A673 (cell line): ENCODE results near the gene LINC00632. TPM values are rescaled to one million over a fixed set of nuclear protein-coding genes. Genes with fewer than 3 reads are reported as not detected.
"Not testable (repeated sequence)": the region's sequence is repeated elsewhere in the genome, so short reads cannot be mapped to it uniquely, and the experiment has no call there.

Source experiments
- BruUV-seq: library from RNA; stranded (reverse); fragments of 400-500 nt; replicated peaks from 2 replicates; lab custom pipeline; 2021; lab: Mats Ljungman, UMichigan
- CTCF ChIA-PET: fragments of 300-600 bp; sonication (Branson Sonifier 250); formaldehyde crosslinking; loops from one replicate; lab custom pipeline; 2022; ENCODE audit warnings: antibody characterized with exemption; lab: Charles Lee
- POLR2A ChIA-PET: fragments of 300-600 bp; sonication (Branson Sonifier 250); formaldehyde crosslinking; loops from one replicate; lab custom pipeline; 2022; ENCODE audit warnings: antibody characterized with exemption; ENCODE audit not compliant: low non-redundant PET; lab: Charles Lee
- DNase-seq: peaks from one replicate; pipeline ENCODE4 v3.0.0-alpha.2; 2015; ENCODE audit warnings: low spot score
- H3K27ac ChIP-seq: fragments of 200-600 bp; sonication (generic); 2 replicates; pipeline ENCODE4 v1.5.1; 2016; ENCODE audit warnings: mixed run types, low read depth, mild to moderate bottlenecking, mixed read lengths, antibody characterized with exemption, low read length; ENCODE audit not compliant: poor library complexity, severe bottlenecking
- H3K27me3 ChIP-seq: fragments of 200-600 bp; sonication (generic); replicated peaks from 2 replicates; pipeline ENCODE4 v1.6.1; 2017; ENCODE audit warnings: mixed run types, low read depth, mild to moderate bottlenecking, mixed read lengths, antibody characterized with exemption, low read length; ENCODE audit not compliant: insufficient read depth, poor library complexity
- H3K36me3 ChIP-seq: fragments of 200-600 bp; sonication (generic); 2 replicates; pipeline ENCODE4 v1.6.1; 2016; ENCODE audit warnings: mixed run types, mild to moderate bottlenecking, mixed read lengths, antibody characterized with exemption, low read length; ENCODE audit not compliant: insufficient read depth, poor library complexity, severe bottlenecking
- H3K4me1 ChIP-seq: fragments of 200-600 bp; sonication (generic); 2 replicates; pipeline ENCODE4 v1.6.1; 2017; ENCODE audit warnings: mixed run types, mild to moderate bottlenecking, mixed read lengths, antibody characterized with exemption, low read length; ENCODE audit not compliant: insufficient read depth, poor library complexity, severe bottlenecking
- H3K4me3 ChIP-seq: fragments of 200-600 bp; sonication (generic); 2 replicates; pipeline ENCODE4 v1.5.1; 2016; ENCODE audit warnings: low read depth, mixed run types, mild to moderate bottlenecking, mixed read lengths, low read length; ENCODE audit not compliant: poor library complexity, severe bottlenecking
- H3K9me3 ChIP-seq: fragments of 200-600 bp; sonication (generic); 2 replicates; pipeline ENCODE4 v1.6.1; 2016; ENCODE audit warnings: mixed run types, low read depth, mild to moderate bottlenecking, mixed read lengths, antibody characterized with exemption, low read length; ENCODE audit not compliant: poor library complexity, severe bottlenecking
- CTCF ChIP-seq: fragments of 300-800, 200-600 bp; sonication (generic); conservative IDR thresholded peaks from 2 replicates; pipeline ENCODE4 v1.5.1; 2017; ENCODE audit warnings: low read depth, mild to moderate bottlenecking, antibody characterized with exemption, low read length, moderate library complexity, mixed read lengths
- EZH2 ChIP-seq: fragments of 200-600 bp; sonication (generic); IDR thresholded peaks from 2 replicates; pipeline ENCODE4 v1.6.1; 2017; ENCODE audit warnings: borderline replicate concordance, low read depth, mild to moderate bottlenecking, mixed read lengths, antibody characterized with exemption, low read length; ENCODE audit not compliant: poor library complexity, severe bottlenecking
- intact Hi-C: fragments of 100-400 bp; cut with micrococcal nuclease; formaldehyde crosslinking; loops from one replicate; pipeline ENCODE4 v1.10.0; 2022; ENCODE audit not compliant: unreplicated experiment
- total RNA-seq: library from RNA; stranded (reverse); gene quantifications from 2 replicates; pipeline ENCODE4 v1.2.3, GENCODE V29; 2021

The LINC00632 gene
- total RNA-seq, 1 experiment from 2014 or later: 7.5 TPM

DNA sequence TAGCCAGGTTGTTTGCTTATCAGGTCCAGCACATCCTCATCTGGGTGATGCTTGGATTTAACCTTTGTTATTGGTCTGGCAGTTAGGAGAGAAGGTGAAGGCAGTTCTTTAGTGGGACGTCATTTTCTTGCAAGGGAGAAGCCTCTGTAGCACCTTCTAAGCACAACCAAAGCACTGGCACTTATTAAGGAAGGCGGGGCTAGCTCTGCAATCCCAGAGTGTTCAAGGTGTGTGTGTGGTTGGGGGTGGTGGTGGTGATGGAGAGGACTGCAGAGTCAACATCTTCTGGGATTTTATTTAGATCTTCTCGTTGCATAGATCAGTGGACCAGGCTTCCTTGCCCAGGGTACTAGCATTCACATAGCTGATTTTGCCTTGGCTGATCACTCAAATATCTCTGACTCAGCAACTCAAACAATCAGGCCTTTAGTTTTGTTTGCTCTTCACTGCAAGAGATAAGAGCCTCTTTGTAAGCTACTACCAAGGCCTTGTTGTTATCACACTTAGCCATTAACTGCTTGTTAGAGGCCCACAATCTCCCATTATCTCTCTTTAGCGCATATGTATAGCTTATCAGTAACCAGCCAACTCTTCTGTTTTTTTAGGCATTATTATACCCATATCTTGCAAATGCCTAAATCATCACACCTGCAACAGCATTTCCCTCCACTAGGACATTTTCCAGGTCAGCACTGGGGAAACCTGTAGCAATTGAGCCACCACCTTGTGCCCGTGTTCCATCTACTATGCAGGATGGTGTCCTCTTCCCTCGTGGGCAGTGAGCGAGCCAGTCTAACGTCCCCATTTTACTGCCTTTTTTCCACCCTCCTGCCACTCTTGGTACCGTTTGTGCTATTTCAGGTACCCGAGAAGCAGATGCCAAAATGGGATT lies 36.5 kb upstream of the LINC00632 start:
- intact Hi-C loops: no loop called here
- Histone ChIP-seq H3K4me3 (no peak overlapping the region), H3K27ac (no peak overlapping the region), H3K36me3 (no peaks in the 10 kb centered on the region), H3K9me3 (no peaks in the 10 kb centered on the region), H3K4me1 (no peaks in the 10 kb centered on the region), H3K27me3 (no peaks in the 10 kb centered on the region)
- no peak for TF ChIP-seq CTCF
- TF ChIP-seq EZH2: no peak
- DNase-seq: no peak
- no TSS peak for BruUV-seq
- ChIA-PET CTCF (no interaction called here), POLR2A (no interaction called here)

GRCh38 chrX:140687706-140688105 lies 21.9 kb upstream of the LINC00632 start:
- POLR2A ChIA-PET: no interaction called here
- no peak overlapping the region for H3K27ac ChIP-seq
- H3K27me3 ChIP-seq: no peaks in the 10 kb centered on the region
- no peaks in the 10 kb centered on the region for H3K36me3 ChIP-seq
- BruUV-seq: no TSS peak
- DNase-seq: no peak
- H3K9me3 ChIP-seq: no peaks in the 10 kb centered on the region
- CTCF ChIA-PET: no interaction called here
- TF ChIP-seq EZH2 (no peak), CTCF (no peak)
- H3K4me3 ChIP-seq: no peak overlapping the region
- intact Hi-C loops: no loop called here
- no peaks in the 10 kb centered on the region for H3K4me1 ChIP-seq

DNA sequence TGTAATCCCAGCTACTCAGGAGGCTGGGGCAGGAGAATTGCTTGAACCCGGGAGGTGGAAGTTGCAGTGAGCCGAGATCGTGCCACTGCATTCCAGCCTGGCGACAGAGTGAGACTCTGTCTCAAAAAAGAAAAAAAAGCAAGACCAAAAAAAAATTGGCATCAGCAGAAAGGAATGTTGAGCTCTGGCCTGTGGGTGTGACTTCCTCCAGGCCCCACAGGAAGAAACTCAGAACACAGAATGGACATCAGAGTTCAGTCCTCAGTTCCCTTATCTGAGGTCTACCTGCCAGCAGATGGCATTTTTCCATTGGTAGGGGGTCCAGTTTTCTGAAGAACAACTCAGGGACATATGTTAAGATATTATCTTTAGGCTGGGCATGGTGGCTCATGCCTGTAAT lies 18.0 kb upstream of the LINC00632 start:
- DNase-seq, H3K9me3 ChIP-seq, H3K27ac ChIP-seq, POLR2A ChIA-PET, H3K4me1 ChIP-seq, H3K4me3 ChIP-seq, H3K36me3 ChIP-seq, BruUV-seq, intact Hi-C loops, H3K27me3 ChIP-seq: not testable (repeated sequence)
- CTCF ChIA-PET: interaction anchor here (0.6 kb wide), 1 partner anchor 117 kb away, joined by 5 read pairs; no protein-coding TSS in a partner anchor
